AG04449 (cell line): ENCODE results near the gene SLCO2A1.

Source experiments
- CTCF ChIA-PET: fragments of 350-600 bp; formaldehyde crosslinking; extraction: SDS; loops from one replicate; lab custom pipeline; 2021; ENCODE audit warnings: antibody characterized with exemption; lab: Yijun Ruan, JAX
- POLR2A ChIA-PET: fragments of 400-600, 350-600 bp; formaldehyde crosslinking; extraction: SDS; loops from one replicate; lab custom pipeline; 2020; ENCODE audit warnings: antibody characterized with exemption, inconsistent platforms; lab: Yijun Ruan, JAX
- DNase-seq: peaks from one replicate; pipeline ENCODE4 v3.0.0-alpha.2; 2010; ENCODE audit warnings: low read depth, low spot score
- H3K4me3 ChIP-seq: 2 replicates; pipeline ENCODE4 v1.5.1; 2011; ENCODE audit warnings: low read depth, mild to moderate bottlenecking, control low read depth, low read length
- TF ChIP-seq, protein P1 (sequence below): IDR thresholded peaks from one replicate; pipeline ENCODE4 v1.5.1; 2011; ENCODE audit warnings: mild to moderate bottlenecking, moderate library complexity, low read length, control low read depth, inconsistent platforms; ENCODE audit not compliant: insufficient read depth; ENCODE audit errors: missing control alignments

Gene SLCO2A1

DNA sequence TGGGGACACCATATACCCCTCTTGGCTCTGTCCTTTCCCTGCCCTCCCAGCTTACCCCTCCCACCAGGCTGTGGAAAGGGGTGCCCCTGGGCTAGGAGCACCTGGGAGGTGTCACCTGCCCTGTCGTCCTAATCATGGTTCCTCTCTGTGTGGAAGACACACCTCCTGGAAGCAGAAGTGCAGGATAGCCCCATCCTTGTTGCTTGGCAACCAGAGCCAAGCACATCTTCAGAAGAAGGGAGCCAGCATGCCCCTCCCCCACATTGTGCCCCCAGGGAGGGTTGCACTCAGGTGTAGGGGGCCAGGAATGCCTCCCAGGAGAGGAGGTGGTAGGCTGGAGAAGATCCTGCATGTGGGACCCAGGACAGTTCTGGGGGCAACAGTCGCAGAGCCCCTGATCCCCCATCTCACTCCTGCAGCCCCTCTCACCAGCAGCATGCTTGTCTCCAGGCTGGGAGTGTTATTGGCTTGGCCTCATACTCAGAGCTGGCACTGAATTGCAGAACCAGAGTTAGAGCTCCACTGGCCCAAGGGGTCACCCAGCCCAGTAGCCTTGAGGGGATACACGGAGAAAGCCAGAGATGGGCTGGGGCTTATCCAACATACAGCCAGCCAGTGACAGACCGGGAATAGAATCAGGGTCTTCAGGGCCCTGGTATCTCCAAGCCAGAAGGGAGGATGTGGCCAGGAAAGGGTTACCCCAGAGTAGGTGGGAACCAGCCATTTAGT, 142.5 kb downstream of the SLCO2A1 start:
- ChIA-PET CTCF (interaction anchor here (1.2 kb wide), 1 partner anchor 70 kb away, joined by 5 read pairs; no protein-coding TSS in a partner anchor), POLR2A (interaction anchor here (0.6 kb wide), 1 partner anchor 49 kb away, joined by 3 read pairs; no protein-coding TSS in a partner anchor)
- TF ChIP-seq, protein P1, sequence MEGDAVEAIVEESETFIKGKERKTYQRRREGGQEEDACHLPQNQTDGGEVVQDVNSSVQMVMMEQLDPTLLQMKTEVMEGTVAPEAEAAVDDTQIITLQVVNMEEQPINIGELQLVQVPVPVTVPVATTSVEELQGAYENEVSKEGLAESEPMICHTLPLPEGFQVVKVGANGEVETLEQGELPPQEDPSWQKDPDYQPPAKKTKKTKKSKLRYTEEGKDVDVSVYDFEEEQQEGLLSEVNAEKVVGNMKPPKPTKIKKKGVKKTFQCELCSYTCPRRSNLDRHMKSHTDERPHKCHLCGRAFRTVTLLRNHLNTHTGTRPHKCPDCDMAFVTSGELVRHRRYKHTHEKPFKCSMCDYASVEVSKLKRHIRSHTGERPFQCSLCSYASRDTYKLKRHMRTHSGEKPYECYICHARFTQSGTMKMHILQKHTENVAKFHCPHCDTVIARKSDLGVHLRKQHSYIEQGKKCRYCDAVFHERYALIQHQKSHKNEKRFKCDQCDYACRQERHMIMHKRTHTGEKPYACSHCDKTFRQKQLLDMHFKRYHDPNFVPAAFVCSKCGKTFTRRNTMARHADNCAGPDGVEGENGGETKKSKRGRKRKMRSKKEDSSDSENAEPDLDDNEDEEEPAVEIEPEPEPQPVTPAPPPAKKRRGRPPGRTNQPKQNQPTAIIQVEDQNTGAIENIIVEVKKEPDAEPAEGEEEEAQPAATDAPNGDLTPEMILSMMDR, result no peak
- DNase-seq, result no peak
- no peak overlapping the region for H3K4me3 ChIP-seq

DNA sequence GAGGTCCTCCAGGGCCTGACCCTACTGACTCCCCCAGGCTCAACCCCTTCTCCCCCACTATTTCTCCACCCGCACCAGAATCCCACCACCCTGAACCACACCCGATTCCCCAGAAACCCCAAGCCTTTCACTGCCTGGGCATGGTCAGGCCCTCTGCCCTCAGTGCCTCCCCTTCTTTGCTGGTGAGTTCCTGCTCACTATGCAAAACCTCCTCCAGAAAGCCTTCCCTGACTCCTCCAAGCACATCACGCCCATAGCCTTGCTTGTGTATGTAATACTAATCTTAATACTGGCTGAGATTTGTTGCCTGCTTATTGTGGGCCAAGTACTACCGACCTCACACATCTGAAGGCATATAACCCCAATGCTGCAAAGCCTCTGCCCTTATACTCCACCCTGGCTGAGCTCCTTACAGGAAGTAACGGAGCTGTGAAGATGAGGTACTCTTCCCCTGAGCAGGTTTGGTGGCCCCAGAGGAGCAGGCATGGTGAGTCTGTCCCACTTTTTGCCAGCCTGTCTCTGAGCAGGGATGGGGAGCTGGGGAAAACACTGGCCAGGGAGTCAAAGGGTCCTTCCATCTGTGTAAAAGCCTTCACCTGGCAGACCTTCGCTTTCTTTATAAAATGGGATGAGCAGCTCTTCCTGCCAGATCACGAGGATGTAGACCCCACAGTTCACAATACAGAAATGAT, 143.5 kb downstream of the SLCO2A1 start:
- DNase-seq, result no peak
- TF ChIP-seq, protein P1, result no peak
- ChIA-PET POLR2A (no interaction called here), CTCF (no interaction called here)
- no peak overlapping the region for H3K4me3 ChIP-seq

DNA sequence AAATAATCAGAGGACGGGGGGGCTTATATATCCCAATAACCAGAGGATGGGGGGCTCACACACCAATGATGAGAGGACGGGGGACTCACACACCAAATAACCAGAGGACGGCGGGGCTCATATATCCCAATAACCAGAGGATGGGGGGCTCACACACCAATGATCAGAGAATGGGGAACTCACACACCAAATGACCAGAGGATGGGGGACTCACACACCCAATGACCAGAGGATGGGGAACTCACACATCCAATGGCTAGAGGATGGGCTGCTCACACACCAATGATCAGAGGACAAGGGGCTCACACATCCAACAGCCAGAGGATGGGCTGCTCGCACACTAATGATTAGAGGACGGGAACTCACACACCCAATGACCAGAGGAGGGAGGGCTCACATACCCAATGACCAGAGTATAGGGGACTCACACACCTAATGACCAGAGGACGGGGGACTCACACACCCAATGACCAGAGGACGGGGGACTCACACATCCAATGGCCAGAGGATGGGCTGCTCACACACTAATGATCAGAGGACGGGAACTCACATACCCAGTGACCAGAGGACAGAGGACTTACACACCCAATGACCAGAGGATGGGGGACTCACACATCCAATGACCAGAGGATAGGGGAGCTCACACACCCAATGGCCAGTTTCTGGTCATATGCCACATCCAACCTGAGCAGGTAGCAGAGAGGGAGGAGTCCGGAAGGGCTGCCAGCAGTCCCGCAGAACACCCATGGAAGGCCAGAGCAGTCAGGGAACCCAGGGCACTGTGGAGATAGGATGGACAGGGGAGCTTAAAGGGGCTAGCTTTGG, 144.6 kb downstream of the SLCO2A1 start:
- H3K4me3 ChIP-seq, result no peak overlapping the region
- POLR2A ChIA-PET, result no interaction called here
- TF ChIP-seq, protein P1, result no peak
- CTCF ChIA-PET, result interaction anchor here (0.6 kb wide), 1 partner anchor 45 kb away, joined by 3 read pairs; no protein-coding TSS in a partner anchor
- DNase-seq, result no peak

DNA sequence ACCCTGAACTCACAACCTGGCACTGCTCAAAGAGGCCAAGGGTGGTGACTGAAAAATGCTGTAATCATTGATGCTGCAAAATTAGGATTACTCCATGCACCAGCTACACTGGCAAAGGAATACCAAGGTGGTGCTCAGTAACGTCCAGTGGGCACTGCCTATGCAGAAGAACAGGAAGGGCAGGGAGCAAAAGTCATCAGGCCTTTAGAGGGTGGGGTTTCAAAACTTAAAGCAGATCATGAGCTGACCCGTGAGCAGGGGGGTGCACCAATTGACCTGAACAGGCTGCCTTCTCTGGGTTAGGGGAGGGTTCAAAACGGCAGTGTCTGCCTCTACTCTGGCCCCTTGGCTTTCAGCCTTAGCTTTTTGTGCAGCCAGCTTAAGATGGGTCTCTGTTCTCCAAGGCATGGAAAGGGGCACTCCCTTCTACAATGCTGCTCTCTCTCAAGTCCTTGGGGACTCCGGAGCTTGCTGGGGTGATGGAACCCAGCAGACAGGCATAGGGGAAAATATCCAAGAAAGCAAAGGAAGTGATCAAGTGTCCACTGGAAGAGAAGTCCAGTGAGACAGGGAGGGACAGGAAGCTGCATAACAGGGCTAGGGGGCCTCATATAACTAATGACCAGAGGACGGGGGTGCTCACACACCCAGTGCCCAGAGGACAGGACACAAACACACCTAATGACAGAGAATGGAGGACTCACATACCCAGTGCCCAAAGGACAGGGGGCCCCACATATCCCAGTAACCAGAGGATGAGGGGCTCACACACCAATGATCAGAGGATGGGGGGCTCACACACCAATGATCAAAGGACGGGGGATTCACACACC, 145.5 kb downstream of the SLCO2A1 start:
- DNase-seq, result no peak
- H3K4me3 ChIP-seq, result no peak overlapping the region
- TF ChIP-seq, protein P1, result no peak
- POLR2A ChIA-PET, result no interaction called here
- CTCF ChIA-PET, result interaction anchor here (1.8 kb wide), 1 partner anchor 46 kb away, joined by 5 read pairs; no protein-coding TSS in a partner anchor

DNA sequence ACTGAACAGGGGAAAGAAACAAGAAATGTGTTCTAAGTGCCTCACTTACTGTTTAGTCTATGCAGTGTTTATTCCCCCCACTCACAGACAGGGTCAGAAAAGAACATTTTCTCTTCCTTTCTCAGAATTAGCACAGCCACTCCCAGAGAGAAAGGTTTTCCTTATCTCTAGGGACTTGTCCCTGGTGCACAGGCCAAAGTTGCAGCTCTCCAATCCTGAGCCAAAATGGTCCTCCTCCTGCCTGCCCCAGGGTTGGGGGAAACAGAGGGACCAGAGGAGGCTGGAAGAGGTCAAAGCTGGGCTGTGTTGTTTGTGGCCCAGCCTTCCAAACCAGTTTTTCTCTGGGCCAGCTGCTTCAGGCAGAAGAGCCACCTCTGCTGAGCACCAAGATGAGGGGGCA, 146.1 kb downstream of the SLCO2A1 start:
- CTCF ChIA-PET, result interaction anchor here (1.8 kb wide), 1 partner anchor 47 kb away, joined by 5 read pairs; no protein-coding TSS in a partner anchor
- POLR2A ChIA-PET, result no interaction called here
- no peak overlapping the region for H3K4me3 ChIP-seq
- no peak for DNase-seq
- TF ChIP-seq, protein P1, result no peak
